ENCODE results near the gene KDM5A.
"Not testable (repeated sequence)": the region's sequence is repeated elsewhere in the genome, so short reads cannot be mapped to it uniquely, and the experiment has no call there.

Gene KDM5A

GRCh38 chr12:389142-390096, at the start of gene KDM5A:
KDM5A (minus strand) TSS chr12:389320; CDS start chr12:389091, 229 bp downstream.
- peak; percentile 79 to 86 for DNase-seq (ENCODE audit: low read depth in 2 of 2)

- not testable (repeated sequence) for DNase-seq (ENCODE audit: low read depth in 2 of 2)
These were observed 46.6 kb upstream of the KDM5A start for GRCh38 chr12:435737-436136.

GRCh38 chr12:422526-422925, 33.4 kb upstream of the KDM5A start:
- no peak for DNase-seq (ENCODE audit: low read depth in 2 of 2)

- no peak for DNase-seq (ENCODE audit: low read depth in 2 of 2)
These were observed 29.3 kb upstream of the KDM5A start for GRCh38 chr12:418432-418831.

- no peak for DNase-seq (ENCODE audit: low read depth in 2 of 2)
These were observed 25.7 kb upstream of the KDM5A start for GRCh38 chr12:414859-415258.

- DNase-seq (ENCODE audit: low read depth in 2 of 2) = no peak
These were observed 12.9 kb upstream of the KDM5A start for GRCh38 chr12:402029-402389.

- peak; percentile 78 to 79 for DNase-seq (ENCODE audit: low read depth in 2 of 2)
These were observed 12.3 kb upstream of the KDM5A start, which contains the start of gene CCDC77 for GRCh38 chr12:401235-402028. CCDC77 (plus strand) TSS chr12:401644; CDS start chr12:409384, 7,740 bp downstream.

- no peak for DNase-seq (ENCODE audit: low read depth in 2 of 2)
These were observed 11.7 kb upstream of the KDM5A start for GRCh38 chr12:400828-401227.

GRCh38 chr12:388541-389141, 479 bp downstream of the KDM5A start:
- peak in 1 of 2 donors; percentile 5 for DNase-seq (ENCODE audit: low read depth in 2 of 2)

GRCh38 chr12:388012-388411, 1.1 kb downstream of the KDM5A start:
- DNase-seq (ENCODE audit: low read depth in 2 of 2) = no peak

GRCh38 chr12:386651-387050, 2.5 kb downstream of the KDM5A start:
- no peak for DNase-seq (ENCODE audit: low read depth in 2 of 2)

- DNase-seq (ENCODE audit: low read depth in 2 of 2) = not testable (repeated sequence)
These were observed 18.2 kb downstream of the KDM5A start for GRCh38 chr12:370739-371485.

- no peak for DNase-seq (ENCODE audit: low read depth in 2 of 2)
These were observed 21.1 kb downstream of the KDM5A start for GRCh38 chr12:367972-368371.

GRCh38 chr12:366820-367219, 22.3 kb downstream of the KDM5A start:
- no peak for DNase-seq (ENCODE audit: low read depth in 2 of 2)

- DNase-seq (ENCODE audit: low read depth in 2 of 2) = no peak
These were observed 30.0 kb downstream of the KDM5A start for GRCh38 chr12:359091-359490.

GRCh38 chr12:356276-356988, 32.7 kb downstream of the KDM5A start:
- DNase-seq (ENCODE audit: low read depth in 2 of 2) = no peak

- not testable (repeated sequence) for DNase-seq (ENCODE audit: low read depth in 2 of 2)
These were observed 37.9 kb downstream of the KDM5A start for GRCh38 chr12:351197-351596.

GRCh38 chr12:349625-350024, 39.5 kb downstream of the KDM5A start:
- DNase-seq (ENCODE audit: low read depth in 2 of 2) = not testable (repeated sequence)

- DNase-seq (ENCODE audit: low read depth in 2 of 2) = not testable (repeated sequence)
These were observed 46.1 kb downstream of the KDM5A start for GRCh38 chr12:343036-343435.

GRCh38 chr12:337039-337438, 52.1 kb downstream of the KDM5A start:
- DNase-seq (ENCODE audit: low read depth in 2 of 2) = no peak

- DNase-seq (ENCODE audit: low read depth in 2 of 2) = no peak
These were observed 55.0 kb downstream of the KDM5A start for GRCh38 chr12:334125-334524.

Data from stimulated activated CD8-positive, alpha-beta memory T cell treated with anti-CD3 and anti-CD28 coated beads, Interleukin-15, amount 100 ng/mL, for 4 hours (primary cell).